Measurements from ENCODE around the gene TSPAN32.
"Not testable (repeated sequence)": the region's sequence is repeated elsewhere in the genome, so short reads cannot be mapped to it uniquely, and the experiment has no call there.

The TSPAN32 gene

GRCh38 chr11:2364386-2364785, 62.6 kb downstream of the TSPAN32 start:
- not testable (repeated sequence) for DNase-seq (ENCODE audit: low read depth in 2 of 2)

GRCh38 chr11:2365571-2366210, 63.9 kb downstream of the TSPAN32 start:
- DNase-seq (ENCODE audit: low read depth in 2 of 2) = no peak

GRCh38 chr11:2366276-2366675, 64.5 kb downstream of the TSPAN32 start:
- no peak for DNase-seq (ENCODE audit: low read depth in 2 of 2)

- no peak for DNase-seq (ENCODE audit: low read depth in 2 of 2)
These were observed 64.9 kb downstream of the TSPAN32 start for GRCh38 chr11:2366733-2367132.

GRCh38 chr11:2367266-2368160, 65.7 kb downstream of the TSPAN32 start:
- DNase-seq (ENCODE audit: low read depth in 2 of 2) = no peak

All from fibroblast of skin of left biceps (primary cell).